PFSK-1 (cell line): ENCODE results near the gene ZNF536.

ENCODE experiments used
- FOXP2 ChIP-seq: optimal IDR thresholded peaks from 2 replicates; pipeline ENCODE3; 2011; ENCODE audit warnings: borderline replicate concordance, control low read depth, inconsistent platforms; ENCODE audit not compliant: insufficient read depth; ENCODE audit errors: extremely low read length, extremely low read depth
- POLR2AphosphoS5 ChIP-seq: IDR thresholded peaks from 2 replicates; pipeline ENCODE4 v1.6.1; 2012; ENCODE audit warnings: low read depth, mild to moderate bottlenecking, control low read depth, low read length, moderate library complexity
- REST ChIP-seq, 2 experiments: IDR thresholded peaks; 2 replicates each; pipeline versions ENCODE4 v1.6.1 to v1.8.0; 2011 to 2012; ENCODE audit warnings: low read depth in 2 of 2, low read length in 2 of 2, control low read depth in 1 of 2, inconsistent platforms in 1 of 2, mild to moderate bottlenecking in 1 of 2, moderate library complexity in 1 of 2; ENCODE audit not compliant: insufficient read depth in 1 of 2

- TF ChIP-seq REST (IDR thresholded peaks at IDR 0.05; ENCODE audit: insufficient read depth in 1 of 2, low read depth in 2 of 2, low read length in 2 of 2): no peak
- TF ChIP-seq POLR2AphosphoS5: no peak
- TF ChIP-seq FOXP2: no peak
Measured at GRCh38 chr19:30450835-30451321, 78.7 kb downstream of the ZNF536 start.
